A549 (cell line): ENCODE measurements around the gene ACE. TPM values are rescaled to one million over a fixed set of nuclear protein-coding genes. Genes with fewer than 3 reads are reported as not detected.

Experiments used
- ATAC-seq, 2 experiments: fragments of 200-7000 bp in 1 of 2; fragments of >200 bp in 1 of 2; cut with Nextera tagmentation in 1 of 2; cut with Tn5 transposase in 1 of 2; 3 replicates each; pipeline versions ENCODE4 v1.8.0 to v1.9.1; 2018 to 2020; ENCODE audit warnings: mild to moderate bottlenecking in 1 of 2, moderate library complexity in 1 of 2
- CTCF ChIA-PET: fragments of 300-600 bp; sonication (Branson Sonifier 250); formaldehyde crosslinking; extraction: SDS; loops from one replicate; lab custom pipeline; 2021; ENCODE audit warnings: antibody characterized with exemption, inconsistent platforms; lab: Yijun Ruan, JAX
- POLR2A ChIA-PET: fragments of 350-600 bp; formaldehyde crosslinking; extraction: SDS; loops from one replicate; lab custom pipeline; 2021; ENCODE audit warnings: antibody characterized with exemption, inconsistent platforms; lab: Yijun Ruan, JAX
- DNase-seq, 2 experiments: peaks; one replicate each; pipeline versions ENCODE4 v3.0.0 to v3.0.0-alpha.2; 2011 to 2016; ENCODE audit warnings: low read depth in 1 of 2, low spot score in 1 of 2
- FAIRE-seq: peaks from 2 replicates; lab custom pipeline; 2011; peaks lifted over from hg19 to GRCh38; lab: Jason Lieb, UNC
- H3K27ac ChIP-seq, 2 experiments: fragments of >200 bp; sonication (Bioruptor Twin); formaldehyde crosslinking; 3 replicates each; pipeline ENCODE4 v1.5.1; 2016 to 2017
- H3K4me1 ChIP-seq: fragments of >200 bp; sonication (Bioruptor Twin); formaldehyde crosslinking; 3 replicates; pipeline ENCODE4 v1.6.1; 2016
- H3K4me2 ChIP-seq: fragments of >200 bp; sonication (Bioruptor Twin); formaldehyde crosslinking; 3 replicates; pipeline ENCODE4 v1.6.1; 2016
- H3K4me3 ChIP-seq: fragments of >200 bp; sonication (Bioruptor Twin); formaldehyde crosslinking; 3 replicates; pipeline ENCODE4 v1.5.1; 2016
- H3K9me3 ChIP-seq: fragments of >200 bp; sonication (Bioruptor Twin); formaldehyde crosslinking; 3 replicates; pipeline ENCODE4 v1.6.1; 2016
- ATOH8 ChIP-seq: fragments of 250-450 bp; sonication (Bioruptor Pico); IDR thresholded peaks from 2 replicates; pipeline ENCODE4 v1.5.0; 2020; ENCODE audit warnings: low read depth, mild to moderate bottlenecking, moderate library complexity
- BCL3 ChIP-seq: fragments of >200 bp; sonication (Bioruptor Twin); formaldehyde crosslinking; IDR thresholded peaks from 3 replicates; pipeline ENCODE4 v1.6.1; 2016
- CBX2 ChIP-seq: fragments of 200-600 bp; sonication (generic); IDR thresholded peaks from 2 replicates; pipeline ENCODE4 v1.6.1; 2016; ENCODE audit warnings: low read depth, mild to moderate bottlenecking, borderline replicate concordance
- CBX8 ChIP-seq: fragments of 200-600 bp; sonication (generic); IDR thresholded peaks from 2 replicates; pipeline ENCODE4 v1.6.1; 2016
- CHD4 ChIP-seq: fragments of 200-600 bp; sonication (generic); IDR thresholded peaks from 2 replicates; pipeline ENCODE4 v1.6.1; 2016; ENCODE audit warnings: antibody characterized with exemption, mild to moderate bottlenecking, borderline replicate concordance
- CTCF ChIP-seq: fragments of >200 bp; sonication (Bioruptor Twin); formaldehyde crosslinking; IDR thresholded peaks from 3 replicates; pipeline ENCODE4 v1.5.1; 2016
- EHF ChIP-seq: fragments of 250-450 bp; sonication (Bioruptor Pico); IDR thresholded peaks from 2 replicates; pipeline ENCODE4 v1.5.0; 2020; ENCODE audit warnings: mild to moderate bottlenecking
- EHMT2 ChIP-seq: fragments of 200-600 bp; sonication (generic); IDR thresholded peaks from 2 replicates; pipeline ENCODE4 v1.6.1; 2016; ENCODE audit warnings: antibody characterized with exemption, low read depth, mild to moderate bottlenecking, moderate library complexity
- ELK1 ChIP-seq: fragments of 150-350 bp; IDR thresholded peaks from 2 replicates; pipeline ENCODE4 v1.6.1; 2014; ENCODE audit warnings: low read depth, mild to moderate bottlenecking, low read length
- HES2 ChIP-seq: fragments of >200 bp; sonication (Bioruptor Twin); formaldehyde crosslinking; IDR thresholded peaks from 2 replicates; pipeline ENCODE4 v1.6.1; 2016
- HMGXB4 ChIP-seq: fragments of 250-450 bp; sonication (Bioruptor Pico); IDR thresholded peaks from 2 replicates; pipeline ENCODE4 v1.5.0; 2021; ENCODE audit warnings: mild to moderate bottlenecking, moderate library complexity, borderline replicate concordance
- JUN ChIP-seq, 2 experiments: fragments of >200 bp; sonication (Bioruptor Twin); formaldehyde crosslinking; IDR thresholded peaks; 2 replicates in 1 of 2; 3 replicates in 1 of 2; pipeline ENCODE4 v1.6.1; 2016 to 2017
- JUNB ChIP-seq: fragments of >200 bp; sonication (Bioruptor Twin); formaldehyde crosslinking; IDR thresholded peaks from 2 replicates; pipeline ENCODE4 v1.6.1; 2016
- KDM5A ChIP-seq: fragments of 200-600 bp; sonication (generic); IDR thresholded peaks from 2 replicates; pipeline ENCODE4 v1.6.1; 2016; ENCODE audit warnings: antibody characterized with exemption, mild to moderate bottlenecking
- MAX ChIP-seq: IDR thresholded peaks from 2 replicates; pipeline ENCODE4 v1.6.1; 2012
- NPAS2 ChIP-seq: fragments of 250-450 bp; sonication (Bioruptor Pico); IDR thresholded peaks from 2 replicates; pipeline ENCODE4 v1.8.0; 2022; ENCODE audit warnings: mild to moderate bottlenecking, moderate library complexity, borderline replicate concordance
- PHF8 ChIP-seq: fragments of 200-600 bp; sonication (generic); IDR thresholded peaks from 2 replicates; pipeline ENCODE4 v1.6.1; 2016; ENCODE audit warnings: low read depth, mild to moderate bottlenecking, antibody characterized with exemption, moderate library complexity, borderline replicate concordance
- POLR2AphosphoS2 ChIP-seq: conservative IDR thresholded peaks from 2 replicates; pipeline ENCODE4 v1.6.1; 2012; ENCODE audit warnings: low read length, improper control_type of control experiment, inconsistent platforms
- RAD21 ChIP-seq, 2 experiments: fragments of >200 bp in 1 of 2; sonication (Bioruptor Twin) in 1 of 2; formaldehyde crosslinking in 1 of 2; IDR thresholded peaks in 1 of 2; conservative IDR thresholded peaks in 1 of 2; 2 replicates in 1 of 2; 3 replicates in 1 of 2; pipeline ENCODE4 v1.6.1; 2012 to 2018; ENCODE audit warnings: inconsistent platforms in 1 of 2
- RCOR1 ChIP-seq: fragments of 150-350 bp; IDR thresholded peaks from 2 replicates; pipeline ENCODE4 v1.6.1; 2014; ENCODE audit warnings: antibody characterized with exemption, low read length, low read depth
- REST ChIP-seq: fragments of 200-600 bp; sonication (generic); IDR thresholded peaks from 2 replicates; pipeline ENCODE4 v1.6.1; 2016; ENCODE audit warnings: antibody characterized with exemption, mild to moderate bottlenecking, moderate library complexity
- TFCP2L1 ChIP-seq: fragments of 250-450 bp; sonication (Bioruptor Pico); IDR thresholded peaks from 2 replicates; pipeline ENCODE4 v1.5.0; 2021; ENCODE audit warnings: mild to moderate bottlenecking
- TP53 ChIP-seq: fragments of 250-450 bp; sonication (Bioruptor Pico); IDR thresholded peaks from 2 replicates; pipeline ENCODE4 v1.5.0; 2021; ENCODE audit warnings: mild to moderate bottlenecking, moderate library complexity
- USF2 ChIP-seq: fragments of 450-650 bp; IDR thresholded peaks from 2 replicates; pipeline ENCODE4 v1.6.1; 2014; ENCODE audit warnings: antibody characterized with exemption
- ZNF302 ChIP-seq: fragments of 250-450 bp; sonication (Bioruptor Pico); IDR thresholded peaks from 2 replicates; pipeline ENCODE4 v1.9.0; 2021; ENCODE audit warnings: inconsistent platforms, mild to moderate bottlenecking, moderate library complexity
- ZSCAN20 ChIP-seq: fragments of 250-450 bp; sonication (Bioruptor Pico); IDR thresholded peaks from 2 replicates; pipeline ENCODE4 v1.8.0; 2022; ENCODE audit warnings: mild to moderate bottlenecking, moderate library complexity
- WGBS: methylation state at CpG from one replicate; pipeline ENCODE4 v1.1.6; 2017; ENCODE audit errors: missing lambda C conversion rate; 5-methylcytosine and 5-hydroxymethylcytosine counted together
- polyA plus RNA-seq, 4 experiments: library from polyadenylated mRNA; depleted of rRNA in 3 of 4; stranded (reverse); fragments of >200 nt; fragmentation: RNase III in 1 of 4; extraction: RNeasy Plus Mini Kit Qiagen cat#74134 plus additional on column Dnase treatment in 1 of 4; gene quantifications; 2 replicates in 3 of 4; 3 replicates in 1 of 4; pipeline ENCODE4 v1.2.3, GENCODE V29; 2011 to 2017

Gene ACE
- polyA plus RNA-seq, 2 of the 4 experiments (the other 2 are of a cell fraction) = 0.22 to 0.52 TPM

- FAIRE-seq = peak; percentile 51
- peaks cover 53% of the 10 kb centered on the region for H3K4me1 ChIP-seq
- peak; percentile 25 to 45; a peak in 5 of 6 replicates for ATAC-seq
- H3K4me2 ChIP-seq = peak overlapping the region; percentile 53
- H3K27ac ChIP-seq = peak overlapping the region; percentile 37 to 85
- H3K9me3 ChIP-seq = no peaks in the 10 kb centered on the region
- POLR2A ChIA-PET = interaction anchor here (0.6 to 1.2 kb wide), 4 partner anchors 10 to 577 kb away, joined by 3 to 5 read pairs (median 3); partner anchors contain the start of gene CYB561
- no peak overlapping the region for H3K4me3 ChIP-seq
- DNase-seq = peak; percentile 62 to 76
- WGBS = 71% methylated on average over 25 of the region's 25 CpGs
- CTCF ChIA-PET = interaction anchor here (1.0 to 23.8 kb wide), 14 partner anchors 6 to 763 kb away, joined by 3 to 364 read pairs (median 4); partner anchors contain the start of genes ACE and CYB561
- TF ChIP-seq TFCP2L1 (no peak), HMGXB4 (no peak), ELK1 (no peak), RCOR1 (no peak), BCL3 (no peak), REST (no peak), NPAS2 (CRISPR knock-in tag) (no peak), MAX (0 out of 2 replicates have a peak, but pooled peaks have one; percentile 30), HES2 (no peak), JUNB (no peak), RAD21 (conservative IDR thresholded peaks at IDR 0.05 in 1 of 2, IDR thresholded peaks at IDR 0.05 in 1 of 2) (no peak; a peak in 1 of 5 replicates), ZNF302 (no peak), TP53 (no peak), CBX8 (no peak), CTCF (peak; percentile 23; the same call in 2 of the 3 replicates), POLR2AphosphoS2 (no peak), CHD4 (no peak), CBX2 (no peak), EHMT2 (no peak), ATOH8 (CRISPR knock-in tag) (no peak), JUN (IDR thresholded peaks at IDR 0.05) (peak in 1 of 2 experiments; percentile 55; a peak in 2 of 5 replicates), USF2 (no peak), EHF (no peak), PHF8 (no peak), ZSCAN20 (no peak), KDM5A (no peak)
Measured at GRCh38 chr17:63434951-63435571, 41.8 kb upstream of the ACE start.
